Measurements from ENCODE around the gene ATMIN.

DNA sequence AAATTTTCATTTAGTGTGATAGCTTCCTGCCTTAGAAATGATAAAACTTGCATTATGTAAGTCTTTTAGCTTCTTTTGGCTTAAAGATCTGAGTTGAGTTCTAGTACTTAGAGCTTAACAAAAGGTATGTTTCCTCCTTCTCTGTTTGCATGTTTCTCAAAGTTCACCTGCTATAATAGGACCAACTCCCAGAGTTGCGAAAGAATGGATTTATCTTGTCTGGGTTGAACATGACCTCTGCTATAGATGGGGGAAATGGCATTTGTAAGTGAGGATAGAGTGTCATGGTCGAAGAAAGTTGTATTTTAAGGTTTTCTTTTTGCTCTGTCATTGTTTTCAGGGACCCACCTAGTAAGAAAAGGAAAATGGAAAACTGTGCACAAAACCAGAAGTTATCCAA, 7.2 kb downstream of the ATMIN start:
- TF ChIP-seq CTCF (IDR thresholded peaks at IDR 0.05 in 2 of 3, conservative IDR thresholded peaks at IDR 0.05 in 1 of 3; ENCODE audit: control insufficient read depth in 2 of 3, extremely low read depth in 1 of 3, insufficient read depth in 1 of 3, low read depth in 3 of 3, low read length in 3 of 3) (no peak), ESRRA (IDR thresholded peaks at IDR 0.05; ENCODE audit: low read length) (no peak), NBN (IDR thresholded peaks at IDR 0.05) (no peak), SPI1 (IDR thresholded peaks at IDR 0.05; ENCODE audit: borderline replicate concordance, insufficient read depth, low read depth, low read length) (no peak), SMAD1 (IDR thresholded peaks at IDR 0.05; ENCODE audit: low read depth, partially characterized antibody) (no peak), ZNF592 (IDR thresholded peaks at IDR 0.05) (no peak), EGR1 (IDR thresholded peaks at IDR 0.05; ENCODE audit: borderline replicate concordance in 1 of 2, low read depth in 2 of 2, low read length in 2 of 2) (no peak), HDAC2 (IDR thresholded peaks at IDR 0.05) (no peak), POLR2AphosphoS5 (IDR thresholded peaks at IDR 0.05; ENCODE audit: low read length) (no peak), RAD21 (IDR thresholded peaks at IDR 0.05; ENCODE audit: insufficient read depth, low read depth, low read length) (no peak), FOXM1 (IDR thresholded peaks at IDR 0.05; ENCODE audit: low read depth, low read length) (no peak)
- TF ChIP-seq, protein P1, sequence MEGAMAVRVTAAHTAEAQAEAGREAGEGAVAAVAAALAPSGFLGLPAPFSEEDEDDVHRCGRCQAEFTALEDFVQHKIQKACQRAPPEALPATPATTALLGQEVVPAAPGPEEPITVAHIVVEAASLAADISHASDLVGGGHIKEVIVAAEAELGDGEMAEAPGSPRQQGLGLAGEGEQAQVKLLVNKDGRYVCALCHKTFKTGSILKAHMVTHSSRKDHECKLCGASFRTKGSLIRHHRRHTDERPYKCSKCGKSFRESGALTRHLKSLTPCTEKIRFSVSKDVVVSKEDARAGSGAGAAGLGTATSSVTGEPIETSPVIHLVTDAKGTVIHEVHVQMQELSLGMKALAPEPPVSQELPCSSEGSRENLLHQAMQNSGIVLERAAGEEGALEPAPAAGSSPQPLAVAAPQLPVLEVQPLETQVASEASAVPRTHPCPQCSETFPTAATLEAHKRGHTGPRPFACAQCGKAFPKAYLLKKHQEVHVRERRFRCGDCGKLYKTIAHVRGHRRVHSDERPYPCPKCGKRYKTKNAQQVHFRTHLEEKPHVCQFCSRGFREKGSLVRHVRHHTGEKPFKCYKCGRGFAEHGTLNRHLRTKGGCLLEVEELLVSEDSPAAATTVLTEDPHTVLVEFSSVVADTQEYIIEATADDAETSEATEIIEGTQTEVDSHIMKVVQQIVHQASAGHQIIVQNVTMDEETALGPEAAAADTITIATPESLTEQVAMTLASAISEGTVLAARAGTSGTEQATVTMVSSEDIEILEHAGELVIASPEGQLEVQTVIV (IDR thresholded peaks at IDR 0.05; ENCODE audit: borderline replicate concordance, partially characterized antibody) = no peak
